Gastroesophageal sphincter (tissue), 4 donors: ENCODE measurements around the gene COBLL1. TPM values are rescaled to one million over a fixed set of nuclear protein-coding genes. Genes with fewer than 3 reads are reported as not detected.

Source experiments
- ATAC-seq: fragments of 150-250 bp; one replicate; pipeline ENCODE4 v1.9.1; 2016; ENCODE audit warnings: mild to moderate bottlenecking, moderate library complexity
- H3K27ac ChIP-seq, 4 donors: fragments of 200-600 bp; sonication (generic) in 3 of 4; 1 replicate in 3 of 4; 2 replicates in 1 of 4; pipeline ENCODE4 v1.5.1; 2016 to 2019
- H3K27me3 ChIP-seq: fragments of 200-600 bp; sonication (generic); one replicate; pipeline ENCODE4 v1.5.1; 2019
- H3K36me3 ChIP-seq, 2 donors: fragments of 200-600 bp; sonication (generic); one replicate each; pipeline ENCODE4 v1.5.1; 2019; ENCODE audit warnings: control low read depth in 1 of 2
- H3K4me1 ChIP-seq, 3 donors: fragments of 200-600 bp; sonication (generic); 1 replicate in 2 of 3; 2 replicates in 1 of 3; pipeline ENCODE4 v1.5.1; 2016 to 2019; ENCODE audit warnings: control low read depth in 2 of 3
- H3K4me3 ChIP-seq, 2 donors: fragments of 200-600 bp; sonication (generic); one replicate each; pipeline ENCODE4 v1.5.1; 2019; ENCODE audit warnings: mild to moderate bottlenecking in 1 of 2, moderate library complexity in 1 of 2
- H3K9me3 ChIP-seq, 3 donors: fragments of 200-600 bp; sonication (generic); one replicate each; pipeline ENCODE4 v1.5.1; 2017 to 2019; ENCODE audit warnings: control low read depth in 2 of 3
- CTCF ChIP-seq, 4 experiments: fragments of 200-600 bp in 2 of 4; fragments of 450-650 bp in 2 of 4; sonication (generic) in 1 of 4; IDR thresholded peaks; one replicate each; pipeline ENCODE4 v1.5.1; 2017 to 2019; ENCODE audit warnings: antibody characterized with exemption in 4 of 4, mild to moderate bottlenecking in 2 of 4, moderate library complexity in 2 of 4
- EP300 ChIP-seq: sonication (generic); formaldehyde crosslinking; IDR thresholded peaks from one replicate; pipeline ENCODE4 v1.6.1; 2017; ENCODE audit warnings: antibody characterized with exemption, mild to moderate bottlenecking
- POLR2A ChIP-seq, 2 donors: fragments of 450-650 bp; IDR thresholded peaks; one replicate each; pipeline ENCODE4 v1.6.1; 2017; ENCODE audit warnings: antibody characterized with exemption in 2 of 2, mild to moderate bottlenecking in 2 of 2, moderate library complexity in 1 of 2
- POLR2AphosphoS5 ChIP-seq: sonication (generic); formaldehyde crosslinking; IDR thresholded peaks from one replicate; pipeline ENCODE4 v1.6.1; 2017; ENCODE audit warnings: antibody characterized with exemption
- WGBS, 2 donors: methylation state at CpG; one replicate each; pipeline ENCODE4 v1.1.5; 2018; ENCODE audit warnings: low coverage in 1 of 2; 5-methylcytosine and 5-hydroxymethylcytosine counted together
- total RNA-seq, 4 donors: library from RNA; depleted of rRNA; stranded (reverse); fragments of >200 nt; gene quantifications; one replicate each; pipeline ENCODE4 v1.1.0, GENCODE V29; 2016

The COBLL1 gene
- total RNA-seq, 4 donors from 2014 or later, result 25.7 to 71.6 (median 56.6) TPM

GRCh38 chr2:164875334-164876205 is 33.9 kb upstream of the COBLL1 start:
- no peak for ATAC-seq
- H3K27ac ChIP-seq, result no peak overlapping the region

DNA sequence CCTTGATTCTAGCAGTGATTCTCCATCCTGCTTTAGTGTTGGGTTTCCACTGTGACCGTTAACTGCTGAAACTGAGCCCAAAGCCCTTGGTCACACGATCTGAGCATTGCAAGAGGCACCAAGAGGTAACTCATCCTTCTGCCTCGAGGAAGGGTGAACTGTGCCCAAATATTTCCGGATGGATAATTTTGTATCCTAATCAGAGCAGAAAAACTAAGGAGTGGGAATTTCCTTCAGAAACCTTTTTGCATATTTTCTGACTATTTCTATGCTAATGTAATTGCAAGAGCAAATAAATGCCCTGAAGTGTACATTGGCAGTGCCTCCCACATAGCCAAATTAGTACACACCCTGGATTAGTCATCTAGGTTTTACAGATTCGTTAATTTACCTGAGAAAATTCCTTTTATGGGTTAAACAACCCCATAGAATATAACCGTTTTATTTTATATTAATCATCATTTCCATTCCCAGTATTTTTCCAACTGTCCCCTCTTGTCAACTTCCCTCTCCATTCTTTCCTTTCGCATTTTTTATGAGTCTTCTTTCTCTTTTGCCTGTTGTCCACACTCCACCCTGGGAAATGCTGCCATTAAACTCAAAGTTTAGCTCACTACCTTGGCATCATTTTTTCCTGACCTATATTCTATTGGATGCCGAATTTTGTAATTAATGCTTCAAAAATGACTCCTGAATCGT is 31.7 kb upstream of the COBLL1 start:
- Histone ChIP-seq H3K27ac (no peak overlapping the region), H3K4me1 (peaks cover 0 to 8% (median under 1%) of the 10 kb centered on the region in 3 donors), H3K9me3 (no peaks in the 10 kb centered on the region), H3K4me3 (no peak overlapping the region), H3K27me3 (no peaks in the 10 kb centered on the region), H3K36me3 (no peaks in the 10 kb centered on the region)
- ATAC-seq, result no peak
- no peak for TF ChIP-seq CTCF (IDR thresholded peaks at IDR 0.05)
- no peak for TF ChIP-seq EP300
- no peak for TF ChIP-seq POLR2AphosphoS5
- TF ChIP-seq POLR2A (IDR thresholded peaks at IDR 0.05), result no peak
- 80% methylated on average over 7 to 8 of the region's 9 CpGs for WGBS, 2 donors

More at GRCh38 chr2:164875334-164876205, 33.9 kb upstream of the COBLL1 start:
- Histone ChIP-seq H3K4me1 (peaks cover 0 to 22% (median 6%) of the 10 kb centered on the region in 3 donors), H3K9me3 (no peaks in the 10 kb centered on the region), H3K27me3 (no peaks in the 10 kb centered on the region), H3K4me3 (no peak overlapping the region), H3K36me3 (no peaks in the 10 kb centered on the region)
- TF ChIP-seq CTCF (IDR thresholded peaks at IDR 0.05) (no peak), POLR2AphosphoS5 (no peak), EP300 (no peak), POLR2A (IDR thresholded peaks at IDR 0.05) (no peak)
- WGBS, 2 donors, result 94 to 96% methylated on average over 4 to 10 of the region's 10 CpGs

DNA sequence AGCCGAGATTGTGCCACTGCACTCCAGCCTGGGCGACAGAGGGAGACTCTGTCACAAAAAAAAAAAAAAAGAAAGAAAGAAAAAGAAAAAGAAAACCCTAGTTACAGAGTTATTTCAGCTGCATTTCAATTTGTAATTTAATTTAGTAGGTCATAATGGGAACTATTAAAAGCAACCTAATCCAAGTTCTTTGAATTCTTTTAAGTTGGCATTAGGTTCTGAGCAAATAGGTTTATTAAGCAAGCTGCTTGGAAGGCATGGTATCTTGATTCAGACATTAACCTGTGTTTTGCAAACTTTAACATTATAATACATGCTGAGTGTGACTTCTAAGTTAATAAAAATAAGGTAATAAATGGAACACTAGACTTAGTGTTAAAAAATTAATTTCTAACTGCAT is 29.8 kb upstream of the COBLL1 start:
- TF ChIP-seq POLR2AphosphoS5 (no peak), POLR2A (IDR thresholded peaks at IDR 0.05) (no peak), CTCF (IDR thresholded peaks at IDR 0.05) (no peak), EP300 (no peak)
- no peaks in the 10 kb centered on the region for H3K9me3 ChIP-seq
- H3K4me3 ChIP-seq, result no peak overlapping the region
- no peaks in the 10 kb centered on the region for H3K36me3 ChIP-seq
- H3K27ac ChIP-seq, result no peak overlapping the region
- H3K4me1 ChIP-seq, result peaks cover 0 to 8% (median 0%) of the 10 kb centered on the region in 3 donors
- no peak for ATAC-seq
- WGBS, 2 donors, result no CpG with 5 or more reads among the region's 2 CpGs
- H3K27me3 ChIP-seq, result no peaks in the 10 kb centered on the region

DNA sequence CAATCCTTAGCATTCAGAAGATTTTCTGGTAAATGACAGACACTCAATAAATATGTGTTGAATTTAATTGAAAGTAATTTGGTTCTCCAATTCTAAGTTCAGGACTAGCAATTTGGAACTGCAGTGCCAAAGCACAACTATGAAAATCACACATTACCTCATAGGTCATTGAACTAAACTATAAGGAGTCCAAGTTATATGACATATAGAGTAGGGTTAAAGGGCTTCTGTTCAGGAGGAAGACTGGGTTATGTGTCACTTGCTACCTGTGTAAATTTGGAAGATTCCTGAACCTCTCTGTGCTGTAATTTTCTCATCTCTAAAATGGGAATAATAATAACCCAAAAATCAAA is 27.8 kb upstream of the COBLL1 start:
- no peak overlapping the region for H3K4me3 ChIP-seq
- H3K36me3 ChIP-seq, result no peaks in the 10 kb centered on the region
- H3K4me1 ChIP-seq, result peaks cover 0 to 8% (median 0%) of the 10 kb centered on the region in 3 donors
- ATAC-seq, result no peak
- H3K27me3 ChIP-seq, result no peaks in the 10 kb centered on the region
- H3K27ac ChIP-seq, result no peak overlapping the region
- no peaks in the 10 kb centered on the region for H3K9me3 ChIP-seq
- TF ChIP-seq CTCF (IDR thresholded peaks at IDR 0.05) (no peak), POLR2AphosphoS5 (no peak), EP300 (no peak), POLR2A (IDR thresholded peaks at IDR 0.05) (no peak)
